A549 treated with ZK216348 at 1 μM for 4 hours (cell line): ENCODE results near the gene SORBS1. TPM values are rescaled to one million over a fixed set of nuclear protein-coding genes. Genes with fewer than 3 reads are reported as not detected.

Experiments used
- total RNA-seq: library from RNA; stranded (reverse); fragments of 200-300 nt; extraction: Qiagen RNA extraction; gene quantifications from 5 replicates; pipeline ENCODE4 v1.2.3, GENCODE V29; 2022; ENCODE audit warnings: low read depth

SORBS1 gene
- 0.52 to 0.71 TPM (median 0.60 TPM) in 5 replicates for total RNA-seq

GRCh38 chr10:95561177-95561863, at the start of gene SORBS1:
Gene SORBS1 (minus strand): TSS chr10:95561371. CDS start chr10:95441135, 120,236 bp downstream.

GRCh38 chr10:95290461-95291364, 270.5 kb downstream of the SORBS1 start, which contains the start of gene PDLIM1:
Gene PDLIM1 (minus strand): TSS chr10:95291003. CDS start chr10:95290915, 88 bp downstream.

Other genes with a start within 250 kb of the SORBS1 start
- 46.7 to 51.7 TPM (median 48.7 TPM) in 5 replicates for gene ALDH18A1, start 95.3 kb upstream of the SORBS1 start, total RNA-seq
- 35.6 to 46.1 TPM (median 44.8 TPM) in 5 replicates for gene TCTN3, start 132.6 kb upstream of the SORBS1 start, total RNA-seq
- 0.05 to 0.17 TPM in 2 of 5 replicates, not detected in the others for gene ENTPD1, start 194.8 kb upstream of the SORBS1 start, total RNA-seq